ENCODE measurements around the gene FAM3D. TPM values are rescaled to one million over a fixed set of nuclear protein-coding genes. Genes with fewer than 3 reads are reported as not detected.

Gene FAM3D
- total RNA-seq, 1 donor from 2014 or later: 0.51 TPM

GRCh38 chr3:58625196-58625824, 41.3 kb downstream of the FAM3D start:
- no peak for DNase-seq

GRCh38 chr3:58624550-58624949, 42.0 kb downstream of the FAM3D start:
- DNase-seq: no peak

GRCh38 chr3:58623961-58624360, 42.6 kb downstream of the FAM3D start:
- no peak for DNase-seq

GRCh38 chr3:58623478-58623877, 43.1 kb downstream of the FAM3D start:
- DNase-seq: no peak

- DNase-seq: no peak
Observed at GRCh38 chr3:58622892-58623291, 43.7 kb downstream of the FAM3D start.

GRCh38 chr3:58622436-58622835, 44.1 kb downstream of the FAM3D start:
- DNase-seq: no peak

- no peak for DNase-seq
Observed at GRCh38 chr3:58621086-58621830, 45.3 kb downstream of the FAM3D start.

- DNase-seq: no peak
Observed at GRCh38 chr3:58620421-58620820, 46.2 kb downstream of the FAM3D start.

- no peak for DNase-seq
Observed at GRCh38 chr3:58617338-58617761, 49.2 kb downstream of the FAM3D start.

GRCh38 chr3:58613236-58614132, 53.1 kb downstream of the FAM3D start:
- DNase-seq: no peak

- peak; percentile 8 for DNase-seq
Observed at GRCh38 chr3:58612830-58613229, 53.7 kb downstream of the FAM3D start.

- DNase-seq: no peak
Observed at GRCh38 chr3:58609990-58610389, 56.6 kb downstream of the FAM3D start.

- DNase-seq: no peak
Observed at GRCh38 chr3:58608648-58609047, 57.9 kb downstream of the FAM3D start.

GRCh38 chr3:58607816-58608215, 58.8 kb downstream of the FAM3D start:
- DNase-seq: no peak

- no peak for DNase-seq
Observed at GRCh38 chr3:58606693-58607092, 59.9 kb downstream of the FAM3D start.

- DNase-seq: no peak
Observed at GRCh38 chr3:58604031-58604430, 62.5 kb downstream of the FAM3D start.

GRCh38 chr3:58603606-58604005, 63.0 kb downstream of the FAM3D start:
- DNase-seq: no peak

- no peak for DNase-seq
Observed at GRCh38 chr3:58597770-58598310, 68.7 kb downstream of the FAM3D start.

- DNase-seq: no peak
Observed at GRCh38 chr3:58596834-58597518, 69.6 kb downstream of the FAM3D start.

- no peak for DNase-seq
Observed at GRCh38 chr3:58594117-58594516, 72.5 kb downstream of the FAM3D start.

GRCh38 chr3:58591517-58592510, 74.8 kb downstream of the FAM3D start:
- DNase-seq: no peak

All from dermis blood vessel endothelial cell (primary cell).